ENCODE measurements around the gene GALR1.

DNA sequence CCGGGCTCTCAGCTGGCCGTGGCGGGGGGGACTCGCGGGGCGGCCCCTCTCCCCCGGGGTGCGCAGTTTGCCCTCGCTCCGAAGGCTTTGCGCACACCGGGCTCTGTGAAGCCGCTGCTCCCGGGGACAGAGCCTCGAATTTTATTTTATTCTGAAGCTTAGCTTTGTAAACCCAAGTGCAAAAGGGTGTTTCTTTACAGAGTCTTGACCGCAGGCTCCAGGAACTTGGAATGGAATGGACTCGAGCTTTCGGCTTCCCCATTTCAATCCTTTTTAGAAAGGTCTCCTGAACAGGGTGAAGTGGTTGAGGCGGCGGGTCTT is 2.0 kb downstream of the GALR1 start:
- TF ChIP-seq, protein P1, sequence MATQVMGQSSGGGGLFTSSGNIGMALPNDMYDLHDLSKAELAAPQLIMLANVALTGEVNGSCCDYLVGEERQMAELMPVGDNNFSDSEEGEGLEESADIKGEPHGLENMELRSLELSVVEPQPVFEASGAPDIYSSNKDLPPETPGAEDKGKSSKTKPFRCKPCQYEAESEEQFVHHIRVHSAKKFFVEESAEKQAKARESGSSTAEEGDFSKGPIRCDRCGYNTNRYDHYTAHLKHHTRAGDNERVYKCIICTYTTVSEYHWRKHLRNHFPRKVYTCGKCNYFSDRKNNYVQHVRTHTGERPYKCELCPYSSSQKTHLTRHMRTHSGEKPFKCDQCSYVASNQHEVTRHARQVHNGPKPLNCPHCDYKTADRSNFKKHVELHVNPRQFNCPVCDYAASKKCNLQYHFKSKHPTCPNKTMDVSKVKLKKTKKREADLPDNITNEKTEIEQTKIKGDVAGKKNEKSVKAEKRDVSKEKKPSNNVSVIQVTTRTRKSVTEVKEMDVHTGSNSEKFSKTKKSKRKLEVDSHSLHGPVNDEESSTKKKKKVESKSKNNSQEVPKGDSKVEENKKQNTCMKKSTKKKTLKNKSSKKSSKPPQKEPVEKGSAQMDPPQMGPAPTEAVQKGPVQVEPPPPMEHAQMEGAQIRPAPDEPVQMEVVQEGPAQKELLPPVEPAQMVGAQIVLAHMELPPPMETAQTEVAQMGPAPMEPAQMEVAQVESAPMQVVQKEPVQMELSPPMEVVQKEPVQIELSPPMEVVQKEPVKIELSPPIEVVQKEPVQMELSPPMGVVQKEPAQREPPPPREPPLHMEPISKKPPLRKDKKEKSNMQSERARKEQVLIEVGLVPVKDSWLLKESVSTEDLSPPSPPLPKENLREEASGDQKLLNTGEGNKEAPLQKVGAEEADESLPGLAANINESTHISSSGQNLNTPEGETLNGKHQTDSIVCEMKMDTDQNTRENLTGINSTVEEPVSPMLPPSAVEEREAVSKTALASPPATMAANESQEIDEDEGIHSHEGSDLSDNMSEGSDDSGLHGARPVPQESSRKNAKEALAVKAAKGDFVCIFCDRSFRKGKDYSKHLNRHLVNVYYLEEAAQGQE (IDR thresholded peaks at IDR 0.05; ENCODE audit: low read depth, low read length) = no peak
- TF ChIP-seq, protein P2, sequence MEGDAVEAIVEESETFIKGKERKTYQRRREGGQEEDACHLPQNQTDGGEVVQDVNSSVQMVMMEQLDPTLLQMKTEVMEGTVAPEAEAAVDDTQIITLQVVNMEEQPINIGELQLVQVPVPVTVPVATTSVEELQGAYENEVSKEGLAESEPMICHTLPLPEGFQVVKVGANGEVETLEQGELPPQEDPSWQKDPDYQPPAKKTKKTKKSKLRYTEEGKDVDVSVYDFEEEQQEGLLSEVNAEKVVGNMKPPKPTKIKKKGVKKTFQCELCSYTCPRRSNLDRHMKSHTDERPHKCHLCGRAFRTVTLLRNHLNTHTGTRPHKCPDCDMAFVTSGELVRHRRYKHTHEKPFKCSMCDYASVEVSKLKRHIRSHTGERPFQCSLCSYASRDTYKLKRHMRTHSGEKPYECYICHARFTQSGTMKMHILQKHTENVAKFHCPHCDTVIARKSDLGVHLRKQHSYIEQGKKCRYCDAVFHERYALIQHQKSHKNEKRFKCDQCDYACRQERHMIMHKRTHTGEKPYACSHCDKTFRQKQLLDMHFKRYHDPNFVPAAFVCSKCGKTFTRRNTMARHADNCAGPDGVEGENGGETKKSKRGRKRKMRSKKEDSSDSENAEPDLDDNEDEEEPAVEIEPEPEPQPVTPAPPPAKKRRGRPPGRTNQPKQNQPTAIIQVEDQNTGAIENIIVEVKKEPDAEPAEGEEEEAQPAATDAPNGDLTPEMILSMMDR (IDR thresholded peaks at IDR 0.05) = no peak
- no peak for TF ChIP-seq EZH2phosphoT487 (IDR thresholded peaks at IDR 0.05; ENCODE audit: borderline replicate concordance, low read depth)
